Transverse colon (tissue), 4 donors: ENCODE data around the gene TMEM235. TPM values are rescaled to one million over a fixed set of nuclear protein-coding genes. Genes with fewer than 3 reads are reported as not detected.

ENCODE experiments used
- DNase-seq: peaks from one replicate; pipeline ENCODE4 v3.0.0-alpha.2; 2019
- H3K27ac ChIP-seq, 4 donors: fragments of 200-600 bp; sonication (generic); 2 replicates each; pipeline ENCODE4 v1.5.1; 2016 to 2018; ENCODE audit warnings: inconsistent platforms in 4 of 4
- H3K27me3 ChIP-seq: fragments of 200-600 bp; sonication (generic); 2 replicates; pipeline ENCODE4 v1.5.1; 2017; ENCODE audit warnings: inconsistent platforms
- H3K36me3 ChIP-seq, 4 donors: fragments of 200-600 bp; sonication (generic); 2 replicates each; pipeline ENCODE4 v1.5.1; 2017 to 2019; ENCODE audit warnings: inconsistent platforms in 4 of 4
- H3K4me1 ChIP-seq, 4 donors: fragments of 200-600 bp; sonication (generic); 2 replicates each; pipeline ENCODE4 v1.5.1; 2017 to 2020; ENCODE audit warnings: inconsistent platforms in 4 of 4
- H3K4me3 ChIP-seq, 4 donors: fragments of 200-600 bp; sonication (generic); 1 replicate in 1 of 4; 2 replicates in 3 of 4; pipeline versions ENCODE4 v1.5.1 to v1.6.1; 2017 to 2019; ENCODE audit warnings: inconsistent platforms in 4 of 4
- H3K9me3 ChIP-seq, 2 donors: fragments of 200-600 bp; sonication (generic); 2 replicates each; pipeline ENCODE4 v1.5.1; 2017 to 2019; ENCODE audit warnings: inconsistent platforms in 2 of 2
- CTCF ChIP-seq, 5 experiments: fragments of 200-600 bp in 3 of 5; fragments of 450-650 bp in 2 of 5; sonication (generic) in 3 of 5; IDR thresholded peaks; 1 replicate in 2 of 5; 2 replicates in 3 of 5; pipeline ENCODE4 v1.5.1; 2016 to 2017; ENCODE audit warnings: antibody characterized with exemption in 5 of 5, inconsistent platforms in 3 of 5, mild to moderate bottlenecking in 2 of 5, moderate library complexity in 1 of 5
- EP300 ChIP-seq: sonication (generic); formaldehyde crosslinking; IDR thresholded peaks from one replicate; pipeline ENCODE4 v1.6.1; 2017; ENCODE audit warnings: antibody characterized with exemption, low read depth
- POLR2A ChIP-seq: fragments of 450-650 bp; IDR thresholded peaks from one replicate; pipeline ENCODE4 v1.6.1; 2016; ENCODE audit warnings: antibody characterized with exemption, mild to moderate bottlenecking, moderate library complexity
- POLR2AphosphoS5 ChIP-seq, 3 donors: sonication (generic); formaldehyde crosslinking; IDR thresholded peaks; one replicate each; pipeline ENCODE4 v1.6.1; 2016; ENCODE audit warnings: antibody characterized with exemption in 3 of 3
- WGBS, 2 donors: methylation state at CpG; one replicate each; pipeline ENCODE4 v1.1.5; 2018; ENCODE audit warnings: low coverage in 1 of 2; 5-methylcytosine and 5-hydroxymethylcytosine counted together
- in situ Hi-C, 4 donors: fragments of 200-750 bp; cut with MboI; loops; one replicate each; pipeline versions ENCODE4 v1.15.0 to v1.15.1; 2017; ENCODE audit warnings: low sequenced_read_pairs in 3 of 4, low pct_ligation_motif_present in 1 of 4, low pct_unique_long_range_greater_than_20kb in 1 of 4
- intact Hi-C: fragments of 100-400 bp; cut with DNase I; formaldehyde crosslinking; loops from one replicate; pipeline ENCODE4 v1.15.1; 2023; ENCODE audit warnings: low total_unique reads
- total RNA-seq, 4 donors: library from RNA; depleted of rRNA; stranded (reverse); fragments of >200 nt; gene quantifications; one replicate each; pipeline ENCODE4 v1.1.0, GENCODE V29; 2016

TMEM235 gene
- total RNA-seq, 4 donors from 2014 or later = not detected

GRCh38 chr17:78256707-78257591 is 25.5 kb downstream of the TMEM235 start:
- in situ Hi-C loops (no loop called here), intact Hi-C loops (loop anchor here (10.0 kb wide), 1 partner anchor 142 kb away; no protein-coding TSS in a partner anchor)
- H3K4me1 ChIP-seq = peaks cover 0 to 25% (median 16%) of the 10 kb centered on the region in 4 donors

GRCh38 chr17:78257810-78258322 is 26.4 kb downstream of the TMEM235 start:
- H3K27ac ChIP-seq = peak overlapping the region; percentile 3 to 59 (median 10)
- H3K27me3 ChIP-seq = peaks cover 4% of the 10 kb centered on the region
- in situ Hi-C loops (no loop called here), intact Hi-C loops (loop anchor here (10.0 kb wide), 1 partner anchor 143 kb away; no protein-coding TSS in a partner anchor)
- no peak for TF ChIP-seq POLR2AphosphoS5 (IDR thresholded peaks at IDR 0.05)
- TF ChIP-seq CTCF (IDR thresholded peaks at IDR 0.05) = no peak
- no peak for TF ChIP-seq POLR2A
- TF ChIP-seq EP300 = no peak
- WGBS, 2 donors = 59 to 69% methylated on average over 7 to 15 of the region's 16 CpGs
- no peak overlapping the region for H3K4me3 ChIP-seq
- peaks cover 0 to 20% (median 12%) of the 10 kb centered on the region in 4 donors for H3K4me1 ChIP-seq
- DNase-seq = no peak
- no peaks in the 10 kb centered on the region for H3K36me3 ChIP-seq
- H3K9me3 ChIP-seq = no peaks in the 10 kb centered on the region

More at GRCh38 chr17:78256707-78257591, 25.5 kb downstream of the TMEM235 start:
- no peaks in the 10 kb centered on the region for H3K9me3 ChIP-seq
- H3K4me3 ChIP-seq = no peak overlapping the region
- peaks cover 4% of the 10 kb centered on the region for H3K27me3 ChIP-seq
- no peak for DNase-seq
- H3K36me3 ChIP-seq = no peaks in the 10 kb centered on the region
- no peak overlapping the region for H3K27ac ChIP-seq
- TF ChIP-seq POLR2AphosphoS5 (IDR thresholded peaks at IDR 0.05) (no peak), CTCF (IDR thresholded peaks at IDR 0.05) (no peak), EP300 (no peak), POLR2A (no peak)
- 66% methylated on average over 17 of the region's 18 CpGs; no CpG with 5 or more reads in 1 of the 2 donors for WGBS, 2 donors

- in situ Hi-C loops (no loop called here), intact Hi-C loops (loop anchor here (10.0 kb wide), 1 partner anchor 144 kb away; no protein-coding TSS in a partner anchor)
- H3K4me1 ChIP-seq = peaks cover 0 to 22% (median 9%) of the 10 kb centered on the region in 4 donors
- 42% methylated on average over 16 of the region's 23 CpGs; no CpG with 5 or more reads in 1 of the 2 donors for WGBS, 2 donors
- peak; percentile 33 for TF ChIP-seq EP300
- peak in 1 of 3 donors; percentile 10 for TF ChIP-seq POLR2AphosphoS5 (IDR thresholded peaks at IDR 0.05)
- no peak for TF ChIP-seq POLR2A
- no peaks in the 10 kb centered on the region for H3K9me3 ChIP-seq
- H3K27ac ChIP-seq = peak overlapping the region; percentile 3 to 59 (median 10)
- no peak overlapping the region for H3K4me3 ChIP-seq
- peaks cover 4% of the 10 kb centered on the region for H3K27me3 ChIP-seq
- no peak for DNase-seq
- no peaks in the 10 kb centered on the region for H3K36me3 ChIP-seq
Observed at GRCh38 chr17:78258323-78259191, 27.1 kb downstream of the TMEM235 start.

- no peak for DNase-seq
- no peaks in the 10 kb centered on the region for H3K9me3 ChIP-seq
- peaks cover 4% of the 10 kb centered on the region for H3K27me3 ChIP-seq
- no peaks in the 10 kb centered on the region for H3K36me3 ChIP-seq
- peaks cover 0 to 18% (median 5%) of the 10 kb centered on the region in 4 donors for H3K4me1 ChIP-seq
- intact Hi-C loops (loop anchor here (10.0 kb wide), 1 partner anchor 144 kb away; no protein-coding TSS in a partner anchor), in situ Hi-C loops (no loop called here)
- H3K27ac ChIP-seq = peak overlapping the region in 1 of 4 donors; percentile 36
- no peak overlapping the region for H3K4me3 ChIP-seq
- TF ChIP-seq POLR2A = no peak
- no peak for TF ChIP-seq POLR2AphosphoS5 (IDR thresholded peaks at IDR 0.05)
- 81 to 90% methylated on average over 4 to 8 of the region's 10 CpGs for WGBS, 2 donors
Observed at GRCh38 chr17:78259192-78259554, 27.7 kb downstream of the TMEM235 start.
